Measurements from ENCODE around the gene GART. TPM values are rescaled to one million over a fixed set of nuclear protein-coding genes. Genes with fewer than 3 reads are reported as not detected.
A peak's percentile ranks its signal among the peaks of the same experiment; 100 is the strongest.
"Not testable (repeated sequence)": the region's sequence is repeated elsewhere in the genome, so short reads cannot be mapped to it uniquely, and the experiment has no call there.

GART gene
- 88.2 TPM for total RNA-seq

DNA sequence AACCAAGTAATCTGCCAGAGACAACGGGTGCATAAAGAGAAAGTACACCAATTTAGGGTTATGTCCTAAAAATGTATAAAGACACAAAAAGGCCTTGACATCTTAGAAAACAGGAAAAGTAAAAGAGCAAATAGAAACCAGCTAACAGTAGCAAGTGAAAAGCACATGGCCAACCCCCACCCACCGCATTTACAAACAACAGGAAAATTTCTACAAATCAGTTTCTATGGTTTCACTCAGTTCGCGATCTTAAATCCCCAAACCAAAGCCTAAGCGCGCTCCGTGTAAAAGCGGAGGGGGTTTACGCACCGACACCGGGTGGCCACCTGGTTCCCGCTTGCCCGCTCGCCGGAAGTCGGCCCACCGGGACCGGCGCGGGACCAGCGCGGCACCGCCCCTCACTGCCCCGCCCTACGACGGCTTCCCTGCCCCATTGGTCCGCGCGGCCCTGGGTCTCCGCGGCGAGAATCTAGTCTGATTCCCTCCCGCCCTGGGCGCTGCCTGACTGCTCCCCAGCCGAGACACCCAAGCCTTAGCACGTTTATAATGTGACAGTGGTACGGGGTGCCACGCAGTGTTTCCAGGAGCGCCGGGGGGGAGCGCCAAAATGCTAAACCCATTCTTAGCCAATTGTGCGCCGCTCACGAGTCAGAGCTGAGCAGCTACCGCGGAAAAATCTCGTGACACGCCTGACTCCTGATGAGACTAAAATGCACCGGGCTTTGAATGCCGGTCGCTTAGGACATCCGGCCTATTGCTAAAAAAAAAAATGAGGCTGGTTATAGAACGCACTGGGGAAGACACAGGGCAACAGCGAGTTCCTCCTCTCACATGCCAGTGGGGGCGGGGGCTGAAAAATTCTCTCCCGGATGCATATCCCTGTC, at the start of gene GART:
Gene GART (minus strand): TSS at position 362 of the 884 bp plus-strand sequence. CDS start 2,802 bp downstream, outside the sequence.
- peak; percentile 91 for DNase-seq

DNA sequence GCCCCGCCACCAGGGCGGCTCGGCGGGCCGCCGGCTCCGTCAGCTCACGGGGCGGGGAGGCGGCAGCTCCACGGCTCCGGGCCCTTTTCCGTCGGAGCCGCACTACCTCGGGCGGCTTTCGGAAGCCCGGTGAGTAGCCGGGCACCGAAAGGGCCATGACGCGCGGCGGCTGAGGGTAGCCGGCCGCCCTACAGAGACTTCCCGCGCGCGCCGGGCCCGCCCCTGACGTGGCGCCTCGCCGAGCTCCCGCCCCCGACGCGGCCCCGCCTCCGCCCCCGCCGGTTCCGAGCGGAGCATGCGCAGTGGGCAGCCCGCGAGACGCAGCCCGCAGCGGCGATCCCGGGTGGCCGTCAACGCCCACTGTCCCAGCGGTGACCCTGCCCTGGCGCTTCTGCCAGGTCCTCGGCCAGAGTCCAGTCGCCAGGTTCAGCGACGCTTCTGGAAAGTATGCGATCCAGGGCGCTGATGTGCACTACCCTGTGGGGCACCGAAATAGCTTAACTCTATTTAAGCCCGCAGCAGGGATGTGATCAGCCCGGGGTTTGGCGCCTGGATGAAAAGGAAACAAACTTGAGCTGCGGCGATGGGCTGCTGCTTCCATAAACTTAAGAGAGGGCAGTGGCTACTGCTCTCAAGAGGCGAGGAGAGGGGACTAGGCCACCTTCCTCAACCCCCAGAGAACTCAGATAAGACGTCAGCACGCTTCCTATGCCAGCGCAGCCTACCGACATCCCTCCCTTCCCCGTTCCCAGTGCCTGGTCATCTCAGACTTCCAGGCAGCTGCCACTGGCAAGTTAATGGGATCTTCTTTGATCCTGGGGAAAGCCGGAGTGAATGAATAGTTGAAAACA, 46.8 kb upstream of the GART start, which contains the start of gene DONSON:
Gene DONSON (minus strand): TSS at position 200 of the 851 bp plus-strand sequence. CDS start 43 bp downstream, at position 157.
- peak; percentile 95 for DNase-seq

DNA sequence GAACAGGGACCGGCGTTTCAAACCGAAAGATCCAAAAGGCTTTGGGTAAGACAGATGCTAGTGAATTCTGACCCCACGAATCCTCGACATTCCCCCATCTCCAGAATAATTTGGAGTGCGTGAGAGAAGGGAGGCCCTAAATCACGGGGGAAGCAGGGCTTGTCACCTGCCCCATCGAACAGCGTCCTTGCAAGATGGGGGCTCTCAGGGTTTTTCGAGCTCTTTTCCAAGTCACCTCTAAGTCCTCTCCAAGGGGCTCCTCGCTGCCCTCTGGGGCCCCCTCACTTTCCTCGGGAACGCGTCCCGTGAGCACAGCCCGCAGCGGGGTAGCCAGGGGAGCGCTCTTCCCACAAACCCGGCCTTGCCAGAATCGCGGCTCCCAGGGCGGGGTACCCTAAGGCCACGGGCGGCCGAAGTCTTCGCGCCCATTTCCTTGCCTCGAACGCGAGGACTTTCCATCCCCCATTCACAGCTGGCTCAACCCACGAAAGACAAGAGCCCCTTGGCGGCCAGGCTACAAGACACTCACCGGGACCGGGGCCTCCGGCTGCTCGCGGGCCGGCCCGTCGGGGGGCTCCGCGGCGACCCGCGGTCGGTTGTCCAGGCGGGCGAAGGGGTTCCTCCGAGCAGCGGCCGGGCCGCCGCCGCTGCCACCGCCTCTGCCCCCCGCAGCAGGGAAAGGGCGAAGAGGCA, 46.0 kb upstream of the GART start:
- peak; percentile 69 for DNase-seq

DNA sequence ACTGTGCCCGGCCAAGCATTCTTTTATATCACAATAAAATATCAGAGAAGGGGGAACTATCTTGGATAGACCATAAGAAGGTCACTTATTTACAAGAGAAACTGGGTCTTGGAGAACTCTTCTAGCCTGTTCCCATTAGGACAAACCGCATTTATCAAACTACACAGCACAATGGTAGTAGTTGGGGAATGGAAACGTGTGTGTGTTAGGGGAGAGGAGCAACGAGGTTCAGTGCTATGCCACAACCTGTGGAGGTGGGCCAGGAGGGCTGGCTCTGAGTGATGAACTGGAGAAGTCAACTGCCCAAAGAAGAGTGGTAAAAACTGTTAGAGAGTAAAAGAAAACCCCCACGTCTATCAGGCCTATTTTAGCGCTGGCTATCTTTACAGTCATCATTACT, 45.0 kb upstream of the GART start:
- no peak for DNase-seq

DNA sequence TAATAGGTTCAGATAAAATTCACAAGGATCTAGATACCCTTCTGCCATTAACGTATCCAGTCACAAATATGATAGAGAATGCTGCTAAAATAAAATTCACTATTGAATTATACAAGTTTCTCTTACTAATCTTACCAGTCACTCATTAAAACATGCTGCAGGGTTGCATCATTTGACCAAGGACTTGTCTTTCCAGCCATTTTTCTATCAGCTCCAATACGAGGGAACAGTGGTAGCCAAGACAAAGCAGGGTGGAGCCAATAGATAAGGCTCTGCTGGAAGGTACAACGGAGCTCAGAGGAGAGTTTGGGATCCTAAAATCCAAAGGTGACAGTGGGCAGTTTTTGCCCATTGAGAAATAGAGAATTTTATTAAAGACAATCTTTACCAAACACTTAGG, 42.5 kb upstream of the GART start:
- DNase-seq, result no peak

DNA sequence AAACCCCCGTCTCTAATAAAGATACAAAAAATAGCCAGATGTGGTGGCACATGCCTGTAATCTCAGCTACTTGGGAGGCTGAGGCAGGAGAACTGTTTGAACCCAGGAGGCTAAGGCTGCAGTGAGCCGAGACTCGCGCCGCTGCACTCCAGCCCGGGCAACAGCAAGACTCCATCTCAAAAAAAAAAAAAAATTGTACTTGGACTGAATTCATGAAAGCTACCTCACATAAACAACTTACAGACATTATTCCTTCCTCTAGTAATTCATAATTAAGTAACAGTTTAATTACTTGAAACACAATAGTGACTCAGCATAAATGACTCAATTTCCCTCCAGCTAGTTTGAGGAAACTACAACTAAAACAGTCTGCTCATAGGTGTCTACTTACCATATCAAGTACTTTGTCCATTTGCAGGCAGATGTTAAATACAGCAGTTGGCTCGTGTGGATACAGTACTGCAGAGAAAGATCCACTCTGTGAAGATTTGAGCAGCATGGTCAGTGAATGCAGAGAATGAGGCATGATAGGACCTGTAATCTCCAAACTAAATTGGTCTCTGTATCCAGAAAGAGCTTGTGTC, 37.1 kb upstream of the GART start:
- DNase-seq, result no peak

DNA sequence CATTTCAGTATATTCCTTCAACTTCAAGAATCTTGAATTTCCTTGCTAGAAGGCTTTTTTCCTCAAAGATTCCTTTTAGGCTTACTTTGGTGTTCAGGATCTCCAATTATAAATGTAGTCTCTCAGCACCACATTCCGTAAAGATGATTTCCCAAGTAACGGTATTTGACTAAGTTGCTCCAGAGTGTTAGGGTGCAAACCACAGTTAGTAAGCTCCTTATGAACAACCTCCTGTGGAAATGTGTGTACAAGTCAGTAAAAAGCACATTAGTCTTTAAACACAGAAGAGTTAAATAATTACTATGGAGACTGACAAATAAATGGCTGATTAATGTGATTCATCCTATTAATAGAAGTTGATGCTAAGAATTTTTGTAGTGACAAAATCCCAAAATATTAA, 36.3 kb upstream of the GART start:
- no peak for DNase-seq

DNA sequence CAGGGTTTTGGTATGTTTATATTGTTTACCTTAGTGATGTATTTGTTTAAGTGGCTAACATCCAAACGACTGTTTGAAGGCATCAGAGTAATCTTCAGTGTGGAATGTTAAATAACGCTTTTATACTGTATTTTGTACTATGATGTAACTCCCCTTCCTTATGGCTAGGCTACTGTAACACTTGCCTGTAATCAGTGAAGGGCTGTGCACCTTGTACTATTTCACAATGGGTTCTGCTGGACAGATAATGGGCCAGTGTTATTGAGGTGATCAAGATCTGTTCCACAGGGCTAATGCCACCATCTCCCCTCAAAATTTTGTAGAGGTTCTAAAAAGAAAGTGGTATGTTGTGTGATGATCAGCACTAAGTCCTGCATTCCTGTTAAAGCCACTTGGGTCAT, 34.8 kb upstream of the GART start:
- not testable (repeated sequence) for DNase-seq

DNA sequence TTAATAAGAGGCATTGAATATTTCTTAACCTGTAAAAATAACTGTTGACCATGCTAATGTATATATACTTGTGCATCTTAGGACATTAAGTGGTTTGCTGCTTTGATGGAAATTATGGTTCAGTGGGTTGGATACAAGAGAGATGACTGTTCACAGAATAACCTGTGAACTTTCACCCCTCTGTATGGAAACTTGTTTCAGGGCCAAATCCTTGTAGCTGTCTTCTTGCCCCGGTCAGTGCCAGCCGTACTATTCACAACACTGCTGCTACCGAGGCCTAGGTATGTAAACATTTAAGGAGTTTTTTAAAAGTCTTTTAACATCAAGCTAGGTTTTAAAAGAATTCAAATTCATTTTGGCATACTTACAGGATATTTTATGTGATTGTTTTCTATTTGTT, 30.4 kb upstream of the GART start:
- no peak for DNase-seq

DNA sequence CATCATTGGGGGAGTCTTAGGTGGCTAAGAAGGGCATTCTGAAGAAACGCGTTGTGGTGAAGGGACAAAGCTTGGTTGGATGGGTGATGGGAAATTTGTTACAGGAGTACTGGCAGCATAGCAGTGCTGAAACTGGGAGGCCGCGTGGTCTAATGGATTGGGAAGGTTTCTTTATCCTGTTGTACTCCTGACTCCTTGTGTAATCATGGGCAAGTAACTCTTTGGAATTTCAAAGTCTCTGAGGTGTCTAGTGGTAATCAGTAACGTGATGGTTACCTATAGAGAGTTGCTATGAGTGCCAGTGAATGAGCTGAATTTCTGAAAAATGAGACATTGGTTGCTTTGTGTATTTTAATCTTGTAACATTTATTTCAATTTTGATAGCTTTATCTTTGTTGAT, 28.1 kb upstream of the GART start:
- DNase-seq, result no peak

DNA sequence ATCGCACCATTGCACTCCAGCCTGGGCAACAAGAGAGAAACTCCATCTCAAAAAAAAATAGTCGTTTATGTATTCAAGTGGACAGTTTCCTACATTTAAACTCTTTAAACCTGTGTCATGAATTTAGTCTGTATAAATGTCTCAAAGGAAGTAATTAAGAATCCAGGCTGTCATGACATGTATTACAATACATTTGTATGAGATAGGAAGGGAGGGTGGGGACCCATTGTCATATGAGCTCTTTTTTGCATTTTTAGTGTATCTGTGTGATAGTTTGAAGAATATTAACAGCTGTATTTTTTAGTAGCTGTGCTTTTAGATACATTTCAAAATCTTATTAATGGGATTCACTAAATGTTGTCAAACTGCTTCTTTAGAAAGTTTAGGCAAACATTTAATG, 26.5 kb upstream of the GART start:
- DNase-seq, result no peak

DNA sequence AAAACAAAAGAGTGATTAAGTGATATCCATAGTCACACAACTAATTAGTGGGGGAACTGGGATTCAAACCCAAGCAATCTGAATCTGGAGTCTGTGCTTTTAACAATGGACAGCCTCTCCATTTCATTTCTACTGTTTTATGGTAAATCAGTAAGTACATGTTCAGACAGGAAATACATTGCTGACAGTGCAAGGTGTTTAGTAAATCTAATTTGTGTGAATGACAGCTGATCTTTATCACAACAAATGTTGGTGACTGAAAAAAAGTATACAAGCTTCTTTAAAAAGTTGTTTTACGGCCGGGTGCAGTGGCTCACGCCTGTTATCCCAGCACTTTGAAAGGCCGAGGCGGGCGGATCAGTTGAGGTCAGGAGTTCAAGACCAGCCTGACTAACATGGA, 26.0 kb upstream of the GART start:
- DNase-seq, result no peak

DNA sequence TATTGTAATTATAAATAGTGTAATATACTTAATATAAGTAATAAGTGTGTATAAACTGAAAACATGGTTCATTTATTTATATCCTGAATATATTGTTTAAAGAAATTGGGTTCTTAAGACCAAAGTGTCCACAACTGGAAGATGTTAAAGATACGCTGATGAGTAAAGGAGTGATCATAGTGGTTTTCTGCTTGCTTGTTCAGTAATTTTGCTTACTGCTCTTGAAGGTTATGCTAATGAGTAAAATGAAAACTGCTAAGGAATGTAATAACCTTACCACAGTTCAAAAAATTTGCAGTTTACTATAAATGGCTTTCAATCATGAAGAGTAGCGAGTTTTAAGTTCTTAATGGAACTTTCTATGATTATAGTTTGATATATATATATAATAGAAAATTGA, 24.6 kb upstream of the GART start:
- DNase-seq, result no peak

DNA sequence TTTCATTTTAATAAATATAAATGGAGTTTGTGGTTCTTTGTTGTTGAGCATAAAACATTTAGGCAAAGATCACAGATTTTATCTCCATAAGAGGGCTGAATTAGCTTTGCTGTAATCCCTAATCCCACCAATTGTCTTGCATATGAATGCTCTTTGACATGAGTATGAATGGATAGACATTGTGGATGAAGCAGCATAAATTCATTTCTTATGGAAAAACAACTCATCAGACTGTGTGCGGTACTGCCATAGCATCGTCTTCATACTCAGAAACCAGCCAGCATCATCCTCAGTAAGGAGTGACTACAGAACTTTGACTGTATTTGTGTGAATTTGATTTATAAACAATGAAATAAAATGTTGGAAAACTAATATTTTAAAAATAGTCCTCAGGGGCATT, 20.5 kb upstream of the GART start:
- DNase-seq, result no peak

DNA sequence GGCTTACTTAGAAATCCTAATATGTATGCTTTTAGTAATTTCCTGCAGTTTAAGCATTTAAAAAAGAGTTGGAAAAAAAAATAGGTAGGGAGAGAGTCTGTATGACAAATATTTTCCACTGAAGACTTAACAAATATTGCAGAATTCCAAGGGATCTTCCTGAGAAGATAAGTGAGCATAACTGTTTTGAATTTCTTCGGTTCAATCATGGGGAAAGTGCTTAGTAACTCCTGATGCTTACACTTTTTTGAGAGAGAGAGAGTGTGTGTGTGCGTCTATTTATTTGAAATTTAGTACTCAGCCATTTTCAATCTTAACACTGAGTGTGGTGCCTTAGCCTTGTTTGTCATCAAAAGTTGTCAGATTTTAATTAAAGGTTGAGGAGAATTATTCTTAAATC, 19.5 kb upstream of the GART start:
- no peak for DNase-seq

DNA sequence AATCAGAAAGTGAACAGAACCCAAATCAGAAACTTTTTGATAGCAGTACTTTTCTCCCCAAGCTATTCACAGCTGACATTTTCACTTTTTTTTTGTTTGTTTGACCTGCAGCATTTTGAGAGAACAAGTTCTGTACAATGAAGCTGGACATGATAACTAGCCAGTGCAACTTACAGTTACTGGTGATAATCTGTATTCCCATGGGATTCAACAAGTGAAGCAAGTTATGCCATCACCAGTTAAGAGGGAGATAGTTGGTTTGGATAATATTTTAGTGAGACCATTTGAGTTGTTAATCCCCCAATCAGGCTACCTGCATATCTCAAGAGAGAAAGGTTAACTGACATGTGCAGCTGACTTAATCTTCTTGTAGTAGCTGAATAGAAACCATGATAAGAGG, 19.0 kb upstream of the GART start:
- DNase-seq, result no peak

DNA sequence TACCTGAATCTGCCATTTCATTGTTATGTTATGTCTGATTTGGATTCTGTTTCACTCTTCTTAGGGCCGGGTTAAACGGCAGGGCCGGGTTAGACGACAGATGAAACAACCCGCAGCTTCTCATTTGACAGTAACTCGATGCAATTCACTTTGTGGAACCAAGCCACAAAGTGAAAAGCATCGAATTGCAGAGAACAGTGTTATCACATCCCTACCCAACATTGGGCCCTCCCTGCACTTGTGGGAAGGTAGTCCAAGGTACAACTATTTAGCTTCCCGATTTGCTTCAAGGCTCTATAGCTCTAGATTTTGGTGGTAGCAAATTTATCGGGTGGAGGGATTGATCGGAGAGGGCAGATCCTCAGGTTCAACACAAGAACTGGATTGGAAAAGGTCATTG, 17.9 kb upstream of the GART start:
- no peak for DNase-seq

DNA sequence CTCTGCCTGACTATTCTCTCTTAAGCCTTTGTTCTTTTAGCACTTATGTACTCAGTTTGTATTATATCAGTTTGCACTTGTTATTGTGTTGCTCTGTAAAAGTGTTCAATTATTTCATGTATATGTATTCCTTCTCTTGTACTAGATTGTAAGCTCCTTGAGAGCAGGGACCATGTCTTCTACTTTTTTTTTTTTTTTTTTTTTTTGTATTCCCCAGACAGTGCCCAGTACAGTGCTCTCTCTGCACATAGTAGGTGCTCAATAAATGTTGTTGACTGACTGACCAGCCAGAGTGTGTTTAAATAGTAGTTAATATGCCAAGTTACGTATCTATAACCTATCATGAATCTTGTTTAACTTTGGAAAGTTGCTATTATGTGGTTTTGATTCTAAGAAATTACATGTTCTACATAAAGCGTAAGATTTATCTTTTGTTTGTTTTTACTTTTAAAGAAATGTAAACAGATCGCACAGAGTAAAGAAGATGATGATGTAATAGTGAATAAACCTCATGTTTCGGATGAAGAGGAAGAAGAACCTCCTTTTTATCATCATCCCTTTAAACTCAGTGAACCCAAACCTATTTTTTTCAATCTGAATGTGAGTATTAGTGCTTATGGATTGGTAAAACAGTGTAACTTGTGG, 17.0 kb upstream of the GART start:
- DNase-seq, result no peak

DNA sequence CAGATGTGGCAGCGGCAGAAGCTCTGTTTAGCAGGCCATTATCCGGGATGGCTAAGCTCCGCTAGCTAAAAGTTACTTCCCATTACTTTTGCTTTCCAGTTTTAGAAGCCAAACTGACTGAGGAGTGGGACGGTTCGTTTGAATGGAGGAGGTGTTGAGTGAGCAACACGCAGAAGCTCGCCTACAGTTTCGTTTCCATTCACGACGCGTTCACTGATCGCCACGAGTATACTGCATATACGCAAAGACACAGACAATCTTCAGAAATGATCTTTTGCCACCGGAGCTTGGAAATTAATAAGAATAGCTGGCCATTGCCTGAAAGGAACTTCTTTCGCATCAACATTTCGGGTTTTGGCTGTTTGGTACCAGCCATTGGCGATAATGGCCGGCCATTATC, 15.5 kb upstream of the GART start:
- DNase-seq, result no peak

DNA sequence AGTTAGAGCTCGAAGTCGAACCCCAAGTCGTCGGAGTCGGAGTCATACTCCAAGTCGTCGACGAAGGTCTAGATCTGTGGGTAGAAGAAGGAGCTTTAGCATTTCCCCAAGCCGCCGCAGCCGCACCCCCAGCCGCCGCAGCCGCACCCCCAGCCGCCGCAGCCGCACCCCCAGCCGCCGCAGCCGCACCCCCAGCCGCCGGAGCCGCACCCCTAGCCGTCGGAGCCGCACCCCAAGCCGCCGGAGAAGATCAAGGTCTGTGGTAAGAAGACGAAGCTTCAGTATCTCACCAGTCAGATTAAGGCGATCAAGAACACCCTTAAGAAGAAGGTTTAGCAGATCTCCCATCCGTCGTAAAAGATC, 13.0 kb upstream of the GART start:
- no peak for DNase-seq

DNA sequence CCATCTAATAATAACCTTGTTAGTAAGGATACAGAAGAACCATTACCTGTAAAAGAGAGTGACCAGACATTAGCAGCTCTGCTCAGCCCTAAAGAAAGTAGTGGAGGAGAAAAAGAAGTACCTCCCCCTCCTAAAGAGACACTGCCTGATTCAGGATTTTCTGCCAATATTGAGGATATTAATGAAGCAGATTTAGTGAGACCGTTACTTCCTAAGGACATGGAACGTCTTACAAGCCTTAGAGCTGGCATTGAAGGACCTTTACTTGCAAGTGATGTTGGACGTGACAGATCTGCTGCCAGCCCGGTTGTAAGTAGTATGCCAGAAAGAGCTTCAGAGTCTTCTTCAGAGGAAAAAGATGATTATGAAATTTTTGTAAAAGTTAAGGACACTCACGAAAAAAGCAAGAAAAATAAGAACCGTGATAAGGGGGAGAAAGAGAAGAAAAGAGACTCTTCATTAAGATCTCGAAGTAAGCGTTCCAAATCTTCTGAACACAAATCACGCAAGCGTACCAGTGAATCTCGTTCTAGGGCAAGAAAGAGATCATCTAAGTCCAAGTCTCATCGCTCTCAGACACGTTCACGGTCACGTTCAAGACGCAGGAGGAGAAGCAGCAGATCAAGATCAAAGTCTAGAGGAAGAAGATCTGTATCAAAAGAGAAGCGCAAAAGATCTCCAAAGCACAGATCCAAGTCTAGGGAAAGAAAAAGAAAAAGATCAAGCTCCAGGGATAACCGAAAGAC, 12.5 kb upstream of the GART start:
- DNase-seq, result no peak
